ENCODE results near the gene ICOS.

- TF ChIP-seq, protein P1, sequence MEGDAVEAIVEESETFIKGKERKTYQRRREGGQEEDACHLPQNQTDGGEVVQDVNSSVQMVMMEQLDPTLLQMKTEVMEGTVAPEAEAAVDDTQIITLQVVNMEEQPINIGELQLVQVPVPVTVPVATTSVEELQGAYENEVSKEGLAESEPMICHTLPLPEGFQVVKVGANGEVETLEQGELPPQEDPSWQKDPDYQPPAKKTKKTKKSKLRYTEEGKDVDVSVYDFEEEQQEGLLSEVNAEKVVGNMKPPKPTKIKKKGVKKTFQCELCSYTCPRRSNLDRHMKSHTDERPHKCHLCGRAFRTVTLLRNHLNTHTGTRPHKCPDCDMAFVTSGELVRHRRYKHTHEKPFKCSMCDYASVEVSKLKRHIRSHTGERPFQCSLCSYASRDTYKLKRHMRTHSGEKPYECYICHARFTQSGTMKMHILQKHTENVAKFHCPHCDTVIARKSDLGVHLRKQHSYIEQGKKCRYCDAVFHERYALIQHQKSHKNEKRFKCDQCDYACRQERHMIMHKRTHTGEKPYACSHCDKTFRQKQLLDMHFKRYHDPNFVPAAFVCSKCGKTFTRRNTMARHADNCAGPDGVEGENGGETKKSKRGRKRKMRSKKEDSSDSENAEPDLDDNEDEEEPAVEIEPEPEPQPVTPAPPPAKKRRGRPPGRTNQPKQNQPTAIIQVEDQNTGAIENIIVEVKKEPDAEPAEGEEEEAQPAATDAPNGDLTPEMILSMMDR (IDR thresholded peaks at IDR 0.05; ENCODE audit: low read length) = no peak
- no peak for TF ChIP-seq EZH2 (optimal IDR thresholded peaks at IDR 0.05; ENCODE audit: low read depth, low read length)
- TF ChIP-seq EZH2phosphoT487 (IDR thresholded peaks at IDR 0.05; ENCODE audit: low read length) = no peak
Measured at GRCh38 chr2:203934041-203934492, 2.5 kb upstream of the ICOS start.

All from MM.1S (cell line).